Measurements from ENCODE around the gene BTBD2. TPM values are rescaled to one million over a fixed set of nuclear protein-coding genes. Genes with fewer than 3 reads are reported as not detected.

Gene BTBD2
- total and polyA plus RNA-seq, 7 donors, result 31.9 to 82.8 (median 46.2) TPM

DNA sequence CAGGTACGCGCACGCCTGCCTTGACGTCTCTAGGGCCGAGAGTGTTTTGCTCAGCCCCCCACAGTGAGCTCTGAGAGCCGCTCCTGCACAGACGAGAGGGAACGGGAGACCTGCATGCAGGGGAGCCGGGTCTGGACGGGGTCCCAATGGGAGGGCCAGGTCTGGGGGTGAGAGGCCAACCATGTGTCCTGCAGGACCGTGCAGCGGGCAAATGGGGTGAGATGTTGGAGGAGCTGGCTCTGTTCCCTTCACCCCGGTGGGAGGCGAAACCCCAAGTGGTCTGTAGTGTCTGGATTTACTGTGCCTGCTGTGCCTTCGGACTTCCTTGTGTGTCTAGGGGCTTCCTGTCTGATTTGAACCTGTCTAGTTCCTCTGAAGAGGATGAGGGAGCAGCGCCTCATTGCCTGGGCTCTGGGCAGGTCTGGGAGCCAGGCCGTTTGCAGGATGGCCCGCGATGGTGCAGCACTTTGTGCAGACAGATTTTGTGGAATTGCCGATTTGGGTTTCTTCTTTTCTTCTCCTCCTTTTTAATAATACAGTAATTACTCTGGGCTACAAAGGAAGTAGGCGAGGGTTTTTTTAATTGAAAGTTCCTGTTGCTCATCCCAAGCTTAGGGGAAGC, 72.5 kb downstream of the BTBD2 start:
- Histone ChIP-seq H3K27me3 (no peaks in the 10 kb centered on the region), H3K4me3 (peak overlapping the region; percentile 70 to 83 (median 81)), H3K36me3 (no peaks in the 10 kb centered on the region), H3K27ac (peak overlapping the region; percentile 85 to 99 (median 97)), H3K4me1 (peaks cover 0 to 43% (median 38%) of the 10 kb centered on the region in 4 donors), H3K9me3 (no peaks in the 10 kb centered on the region)
- intact Hi-C loops (cut with DNase I), result loop anchor here (2.0 kb wide), 1 partner anchor 72 kb away; the partner anchor contains the start of gene BTBD2
- TF ChIP-seq, protein P1, sequence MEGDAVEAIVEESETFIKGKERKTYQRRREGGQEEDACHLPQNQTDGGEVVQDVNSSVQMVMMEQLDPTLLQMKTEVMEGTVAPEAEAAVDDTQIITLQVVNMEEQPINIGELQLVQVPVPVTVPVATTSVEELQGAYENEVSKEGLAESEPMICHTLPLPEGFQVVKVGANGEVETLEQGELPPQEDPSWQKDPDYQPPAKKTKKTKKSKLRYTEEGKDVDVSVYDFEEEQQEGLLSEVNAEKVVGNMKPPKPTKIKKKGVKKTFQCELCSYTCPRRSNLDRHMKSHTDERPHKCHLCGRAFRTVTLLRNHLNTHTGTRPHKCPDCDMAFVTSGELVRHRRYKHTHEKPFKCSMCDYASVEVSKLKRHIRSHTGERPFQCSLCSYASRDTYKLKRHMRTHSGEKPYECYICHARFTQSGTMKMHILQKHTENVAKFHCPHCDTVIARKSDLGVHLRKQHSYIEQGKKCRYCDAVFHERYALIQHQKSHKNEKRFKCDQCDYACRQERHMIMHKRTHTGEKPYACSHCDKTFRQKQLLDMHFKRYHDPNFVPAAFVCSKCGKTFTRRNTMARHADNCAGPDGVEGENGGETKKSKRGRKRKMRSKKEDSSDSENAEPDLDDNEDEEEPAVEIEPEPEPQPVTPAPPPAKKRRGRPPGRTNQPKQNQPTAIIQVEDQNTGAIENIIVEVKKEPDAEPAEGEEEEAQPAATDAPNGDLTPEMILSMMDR (IDR thresholded peaks at IDR 0.05), result no peak
- TF ChIP-seq POLR2AphosphoS5 (IDR thresholded peaks at IDR 0.05) (no peak), POLR2A (IDR thresholded peaks at IDR 0.05) (no peak), EP300 (IDR thresholded peaks at IDR 0.05) (no peak)
- no peak for DNase-seq
- WGBS, 2 donors, result 28 to 69% methylated on average over 21 of the region's 21 CpGs

- 1 to 2% methylated on average over 40 of the region's 40 CpGs for WGBS, 2 donors
- no peak for TF ChIP-seq POLR2A (IDR thresholded peaks at IDR 0.05)
- TF ChIP-seq POLR2AphosphoS5 (IDR thresholded peaks at IDR 0.05), result peak in 2 of 4 donors; percentile 38 to 52
- TF ChIP-seq EP300 (IDR thresholded peaks at IDR 0.05), result no peak
- TF ChIP-seq, protein P1 (IDR thresholded peaks at IDR 0.05), result no peak
- peak; percentile 88 for DNase-seq
- Histone ChIP-seq H3K4me1 (peaks cover 0 to 43% (median 38%) of the 10 kb centered on the region in 4 donors), H3K27ac (peak overlapping the region; percentile 85 to 99 (median 97)), H3K9me3 (no peaks in the 10 kb centered on the region), H3K4me3 (peak overlapping the region; percentile 70 to 83 (median 81)), H3K36me3 (no peaks in the 10 kb centered on the region), H3K27me3 (no peaks in the 10 kb centered on the region)
- intact Hi-C loops (cut with DNase I), result loop anchor here (2.0 kb wide), 1 partner anchor 72 kb away; the partner anchor contains the start of gene BTBD2
These were observed 73.2 kb downstream of the BTBD2 start for GRCh38 chr19:1942078-1942933.

DNA sequence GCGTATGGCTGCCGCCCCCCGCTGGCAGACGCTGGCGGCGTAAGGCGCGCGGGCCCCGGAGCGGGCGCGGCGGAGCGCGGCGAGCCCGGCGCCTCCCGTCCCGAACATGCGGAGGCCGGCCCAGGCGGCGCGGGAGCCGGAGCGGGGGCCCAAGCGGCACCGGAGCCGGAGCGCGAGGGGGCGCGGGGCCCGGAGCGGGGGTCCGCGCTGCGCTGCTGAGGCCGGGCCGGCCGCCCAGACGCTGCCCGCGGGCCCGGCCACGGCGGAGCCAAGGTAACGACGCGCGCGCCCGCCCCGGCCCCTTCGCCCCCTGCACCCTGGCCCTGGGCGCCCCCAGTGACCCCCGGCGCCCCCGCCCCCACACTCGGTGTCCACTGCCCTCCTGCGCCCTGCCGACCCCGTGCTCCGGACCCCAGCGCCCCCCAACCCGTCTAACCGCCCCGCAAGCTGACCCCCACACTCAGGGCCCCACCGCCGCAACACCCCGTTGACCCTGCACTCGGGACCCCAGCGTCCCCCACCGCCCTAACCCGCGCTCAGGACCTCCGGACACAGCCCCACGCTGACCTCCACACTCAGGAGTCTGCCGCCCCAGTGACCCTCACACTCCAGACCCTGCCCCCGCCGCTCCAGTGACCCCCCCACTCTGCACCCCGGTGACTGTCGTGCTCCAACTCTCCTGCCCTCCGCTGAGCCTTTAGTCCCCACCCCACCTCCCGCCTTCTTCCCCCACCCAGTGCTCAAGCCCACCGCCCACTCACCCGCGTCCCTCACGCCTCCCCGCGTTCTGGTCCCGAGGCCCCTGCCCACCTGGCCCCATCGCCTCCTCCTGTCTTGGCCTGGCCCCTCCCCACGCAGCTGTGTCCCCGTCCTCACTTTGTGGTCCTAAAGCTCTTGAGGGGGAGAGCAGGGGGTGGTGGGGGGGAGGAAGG, 74.1 kb downstream of the BTBD2 start, which contains the start of gene CSNK1G2:
Gene CSNK1G2, plus strand, starts transcription at position 27 of the 932 bp plus-strand sequence. CDS start 28,601 bp downstream, outside the sequence.
- intact Hi-C loops (cut with DNase I), result loop anchor here (2.0 kb wide), 1 partner anchor 73 kb away; the partner anchor contains the start of gene BTBD2
- no peaks in the 10 kb centered on the region for H3K36me3 ChIP-seq
- peaks cover 0 to 43% (median 38%) of the 10 kb centered on the region in 4 donors for H3K4me1 ChIP-seq
- H3K4me3 ChIP-seq, result peak within 1 kb of the TSS; percentile 70 to 83 (median 81)
- WGBS, 2 donors, result 1% methylated on average over 97 of the region's 97 CpGs
- H3K27ac ChIP-seq, result peak within 1 kb of the TSS; percentile 95 to 99 (median 98)
- no peaks in the 10 kb centered on the region for H3K27me3 ChIP-seq
- no peaks in the 10 kb centered on the region for H3K9me3 ChIP-seq
- TF ChIP-seq EP300 (IDR thresholded peaks at IDR 0.05) (no peak), POLR2A (IDR thresholded peaks at IDR 0.05) (no peak), POLR2AphosphoS5 (IDR thresholded peaks at IDR 0.05) (no peak)
- DNase-seq, result no peak

DNA sequence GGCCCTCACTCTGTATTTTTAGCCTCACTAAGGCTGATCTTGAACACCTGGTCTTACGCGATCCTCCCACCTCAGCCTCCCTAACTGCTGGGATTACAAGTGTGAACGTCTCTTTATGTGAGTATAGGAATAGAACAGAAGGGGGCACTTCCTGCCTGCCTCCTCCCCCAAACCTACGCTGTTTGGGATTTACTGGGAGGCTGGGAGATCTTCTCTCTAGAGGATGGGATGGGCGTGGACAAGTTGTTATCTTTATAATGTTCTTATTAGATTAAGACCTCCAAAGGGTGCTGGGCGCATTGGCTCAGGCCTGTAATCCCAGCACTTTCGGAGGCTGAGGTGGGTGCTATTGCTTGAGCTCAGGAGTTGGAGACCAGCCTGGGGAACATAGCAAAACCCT, 77.4 kb downstream of the BTBD2 start:
- no peak for TF ChIP-seq EP300 (IDR thresholded peaks at IDR 0.05)
- TF ChIP-seq POLR2AphosphoS5 (IDR thresholded peaks at IDR 0.05), result no peak
- TF ChIP-seq POLR2A (IDR thresholded peaks at IDR 0.05), result no peak
- TF ChIP-seq, protein P1 (IDR thresholded peaks at IDR 0.05), result no peak
- H3K9me3 ChIP-seq, result no peaks in the 10 kb centered on the region
- no peak for DNase-seq
- H3K27ac ChIP-seq, result no peak overlapping the region
- H3K36me3 ChIP-seq, result no peaks in the 10 kb centered on the region
- H3K4me1 ChIP-seq, result peaks cover 0 to 28% (median 20%) of the 10 kb centered on the region in 4 donors
- H3K27me3 ChIP-seq, result no peaks in the 10 kb centered on the region
- no peak overlapping the region for H3K4me3 ChIP-seq
- 84% methylated on average over 7 of the region's 7 CpGs for WGBS, 2 donors
- intact Hi-C loops (cut with DNase I), result no loop called here

Measured in sigmoid colon (tissue), 7 donors.